GM12878 (cell line): ENCODE results near the gene GJA5. TPM values are rescaled to one million over a fixed set of nuclear protein-coding genes. Genes with fewer than 3 reads are reported as not detected.

ENCODE experiments used
- ATAC-seq: fragments of 200-7000 bp; cut with Tn5 transposase; 3 replicates; pipeline ENCODE4 v1.9.1; 2020; ENCODE audit warnings: mild to moderate bottlenecking, moderate library complexity
- BruUV-seq: library from RNA; stranded (reverse); fragments of 400-500 nt; replicated peaks from 2 replicates; lab custom pipeline; 2021; lab: Mats Ljungman, UMichigan
- CTCF ChIA-PET: fragments of 300-600 bp; sonication (Branson Sonifier 250); formaldehyde crosslinking; extraction: SDS; loops from one replicate; lab custom pipeline; 2021; ENCODE audit warnings: inconsistent platforms; lab: Yijun Ruan, JAX
- POLR2A ChIA-PET: fragments of 350-600 bp; formaldehyde crosslinking; extraction: SDS; loops from one replicate; lab custom pipeline; 2021; ENCODE audit warnings: inconsistent platforms; lab: Charles Lee
- RAD21 ChIA-PET: fragments of 300-600 bp; sonication (Branson Sonifier 250); formaldehyde crosslinking; loops from one replicate; lab custom pipeline; 2023; ENCODE audit warnings: antibody characterized with exemption; ENCODE audit not compliant: unreplicated experiment; lab: Charles Lee
- SMC1A ChIA-PET: fragments of 300-600 bp; sonication (Branson Sonifier 250); formaldehyde crosslinking; loops from one replicate; lab custom pipeline; 2023; ENCODE audit not compliant: unreplicated experiment, uncharacterized antibody; lab: Charles Lee
- DNase-seq: peaks from one replicate; pipeline ENCODE4 v3.0.0-alpha.2; 2011; ENCODE audit warnings: low read depth, low spot score
- FAIRE-seq: peaks from 3 replicates; lab custom pipeline; 2011; peaks lifted over from hg19 to GRCh38; lab: Jason Lieb, UNC
- H2AFZ ChIP-seq: 2 replicates; pipeline ENCODE4 v1.6.0; 2011; ENCODE audit warnings: low read depth, low read length, control low read depth; ENCODE audit not compliant: control insufficient read depth
- H3K27ac ChIP-seq: 2 replicates; pipeline ENCODE4 v1.5.1; 2011; ENCODE audit warnings: control low read depth; ENCODE audit not compliant: control insufficient read depth, insufficient read depth
- H3K27me3 ChIP-seq, 2 experiments: replicated peaks in 1 of 2; 2 replicates each; pipeline versions ENCODE4 v1.6.0 to v1.6.1; 2011; ENCODE audit warnings: low read length in 1 of 2; ENCODE audit not compliant: control insufficient read depth in 2 of 2, insufficient read depth in 2 of 2
- H3K36me3 ChIP-seq, 2 experiments: 2 replicates each; pipeline ENCODE4 v1.5.1; 2011; ENCODE audit warnings: low read length in 1 of 2; ENCODE audit not compliant: control insufficient read depth in 2 of 2, insufficient read depth in 2 of 2
- H3K4me1 ChIP-seq: 2 replicates; pipeline ENCODE4 v1.6.1; 2011; ENCODE audit warnings: mild to moderate bottlenecking, low read length, moderate library complexity, mixed read lengths; ENCODE audit not compliant: control insufficient read depth, insufficient read depth
- H3K4me2 ChIP-seq: 2 replicates; pipeline ENCODE4 v1.6.0; 2011; ENCODE audit warnings: control low read depth; ENCODE audit not compliant: control insufficient read depth, insufficient read depth
- H3K4me3 ChIP-seq: fragments of 200-600 bp; sonication (generic); 2 replicates; pipeline ENCODE4 v1.5.1; 2016
- H3K79me2 ChIP-seq: 2 replicates; pipeline ENCODE4 v1.6.0; 2011; ENCODE audit warnings: low read length; ENCODE audit not compliant: control insufficient read depth, insufficient read depth
- H3K9ac ChIP-seq: 2 replicates; pipeline ENCODE4 v1.8.0; 2011; ENCODE audit warnings: low read length, control low read depth, mixed read lengths; ENCODE audit not compliant: control insufficient read depth, insufficient read depth
- H3K9me3 ChIP-seq: replicated peaks from 3 replicates; pipeline ENCODE4 v1.5.1; 2011; ENCODE audit warnings: mild to moderate bottlenecking, low read length; ENCODE audit not compliant: control insufficient read depth, insufficient read depth
- H4K20me1 ChIP-seq: 2 replicates; pipeline ENCODE4 v1.6.0; 2011; ENCODE audit not compliant: control insufficient read depth, insufficient read depth
- ZBTB40 ChIP-seq: fragments of 450-650 bp; IDR thresholded peaks from 2 replicates; pipeline ENCODE4 v1.6.1; 2016; ENCODE audit warnings: mild to moderate bottlenecking, moderate library complexity, borderline replicate concordance
- WGBS: methylation state at CpG from one replicate; pipeline ENCODE4 v1.1.6; 2016; ENCODE audit warnings: low lambda C conversion rate; ENCODE audit not compliant: insufficient replicate concordance, insufficient coverage; ENCODE audit errors: missing lambda C conversion rate; 5-methylcytosine and 5-hydroxymethylcytosine counted together
- in situ Hi-C: fragments of 300-500 bp; cut with MboI; formaldehyde crosslinking; loops from 9 replicates; pipeline ENCODE4 v1.14.3; 2018; ENCODE audit warnings: mixed read lengths
- intact Hi-C: fragments of 100-400 bp; cut with micrococcal nuclease; formaldehyde crosslinking; loops from one replicate; pipeline ENCODE4 v1.14.2; 2022; ENCODE audit not compliant: unreplicated experiment
- polyA plus RNA-seq, 11 experiments: library from polyadenylated mRNA; depleted of rRNA in 4 of 11; unstranded in 6 of 11; stranded (reverse) in 5 of 11; fragments of >200 nt; fragmentation: Nextera tagmentation in 4 of 11; fragmentation: Illumina TruSeq in 1 of 11; extraction: Ambion mirVana in 4 of 11; extraction: Trizol in 1 of 11; gene quantifications; 1 replicate in 1 of 11; 2 replicates in 10 of 11; pipeline versions ENCODE4 v1.2.1 to v1.2.3, GENCODE V29; 2011 to 2016; ENCODE audit warnings: inconsistent platforms in 2 of 11, missing spikeins in 2 of 11, low read depth in 1 of 11
- total RNA-seq, 4 experiments: library from RNA; depleted of rRNA in 3 of 4; stranded (reverse); fragments of >200 nt in 3 of 4; fragmentation: Illumina TruSeq in 1 of 4; extraction: Trizol in 1 of 4; gene quantifications; 2 replicates each; pipeline versions ENCODE4 v1.2.1 to v1.2.3, GENCODE V29; 2013 to 2021
- TF ChIP-seq, protein P1 (sequence below): fragments of 450-650 bp; IDR thresholded peaks from 2 replicates; pipeline ENCODE4 v1.6.1; 2017; ENCODE audit warnings: mild to moderate bottlenecking, moderate library complexity

Gene GJA5
- total and polyA plus RNA-seq, 10 of the 15 experiments (the other 5 are each of a cell fraction or from before 2014, with no cell fraction given), result not detected

DNA sequence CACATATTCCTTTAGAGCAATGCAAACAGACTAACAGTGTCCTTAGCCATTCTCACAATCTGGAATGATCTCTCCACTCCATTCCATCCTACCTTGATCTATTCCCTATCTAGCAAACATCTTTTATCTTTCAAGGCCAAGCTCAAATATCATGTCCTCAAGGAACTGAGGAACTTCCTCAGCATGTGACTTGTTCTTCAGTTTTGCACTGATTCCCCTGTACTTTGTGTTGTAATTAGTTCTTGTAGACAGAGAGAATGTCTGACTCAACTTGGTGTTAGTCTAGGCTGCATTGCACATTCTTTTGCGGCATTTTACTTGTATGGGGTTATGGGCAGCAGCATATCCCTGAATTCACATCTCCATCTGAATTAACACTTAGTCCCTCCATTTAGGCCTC, 31.5 kb upstream of the GJA5 start (continued):
- TF ChIP-seq, protein P1, sequence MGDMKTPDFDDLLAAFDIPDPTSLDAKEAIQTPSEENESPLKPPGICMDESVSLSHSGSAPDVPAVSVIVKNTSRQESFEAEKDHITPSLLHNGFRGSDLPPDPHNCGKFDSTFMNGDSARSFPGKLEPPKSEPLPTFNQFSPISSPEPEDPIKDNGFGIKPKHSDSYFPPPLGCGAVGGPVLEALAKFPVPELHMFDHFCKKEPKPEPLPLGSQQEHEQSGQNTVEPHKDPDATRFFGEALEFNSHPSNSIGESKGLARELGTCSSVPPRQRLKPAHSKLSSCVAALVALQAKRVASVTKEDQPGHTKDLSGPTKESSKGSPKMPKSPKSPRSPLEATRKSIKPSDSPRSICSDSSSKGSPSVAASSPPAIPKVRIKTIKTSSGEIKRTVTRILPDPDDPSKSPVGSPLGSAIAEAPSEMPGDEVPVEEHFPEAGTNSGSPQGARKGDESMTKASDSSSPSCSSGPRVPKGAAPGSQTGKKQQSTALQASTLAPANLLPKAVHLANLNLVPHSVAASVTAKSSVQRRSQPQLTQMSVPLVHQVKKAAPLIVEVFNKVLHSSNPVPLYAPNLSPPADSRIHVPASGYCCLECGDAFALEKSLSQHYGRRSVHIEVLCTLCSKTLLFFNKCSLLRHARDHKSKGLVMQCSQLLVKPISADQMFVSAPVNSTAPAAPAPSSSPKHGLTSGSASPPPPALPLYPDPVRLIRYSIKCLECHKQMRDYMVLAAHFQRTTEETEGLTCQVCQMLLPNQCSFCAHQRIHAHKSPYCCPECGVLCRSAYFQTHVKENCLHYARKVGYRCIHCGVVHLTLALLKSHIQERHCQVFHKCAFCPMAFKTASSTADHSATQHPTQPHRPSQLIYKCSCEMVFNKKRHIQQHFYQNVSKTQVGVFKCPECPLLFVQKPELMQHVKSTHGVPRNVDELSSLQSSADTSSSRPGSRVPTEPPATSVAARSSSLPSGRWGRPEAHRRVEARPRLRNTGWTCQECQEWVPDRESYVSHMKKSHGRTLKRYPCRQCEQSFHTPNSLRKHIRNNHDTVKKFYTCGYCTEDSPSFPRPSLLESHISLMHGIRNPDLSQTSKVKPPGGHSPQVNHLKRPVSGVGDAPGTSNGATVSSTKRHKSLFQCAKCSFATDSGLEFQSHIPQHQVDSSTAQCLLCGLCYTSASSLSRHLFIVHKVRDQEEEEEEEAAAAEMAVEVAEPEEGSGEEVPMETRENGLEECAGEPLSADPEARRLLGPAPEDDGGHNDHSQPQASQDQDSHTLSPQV, result no peak

DNA sequence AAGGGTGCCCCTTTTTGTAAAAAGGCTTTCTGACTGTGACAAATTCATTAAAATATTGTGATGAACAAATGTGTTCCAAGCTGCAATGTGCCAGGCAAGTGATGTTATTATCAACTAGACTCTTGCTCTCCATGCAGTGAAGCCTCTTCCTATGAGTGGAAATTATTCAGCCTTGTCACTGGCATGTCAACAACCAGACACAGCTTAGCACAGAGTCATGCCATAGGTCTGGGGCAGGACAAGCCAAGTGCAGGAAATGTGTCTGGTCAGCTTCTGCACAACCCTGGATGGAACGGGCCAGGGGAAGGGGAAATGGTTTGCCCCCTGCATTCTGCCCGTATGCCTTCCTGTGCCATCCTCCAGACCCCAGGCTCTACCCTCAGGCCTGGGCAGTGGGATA, 27.4 kb upstream of the GJA5 start:
- no peak for ATAC-seq
- in situ Hi-C loops (no loop called here), intact Hi-C loops (no loop called here)
- 47% methylated on average over 2 of the region's 2 CpGs for WGBS
- no TSS peak for BruUV-seq
- Histone ChIP-seq H3K27me3 (peaks cover 0 to 2% of the 10 kb centered on the region in 2 experiments; a peak in 1 of 4 replicates), H3K27ac (no peak overlapping the region), H3K9me3 (no peaks in the 10 kb centered on the region), H4K20me1 (no peaks in the 10 kb centered on the region), H3K79me2 (no peaks in the 10 kb centered on the region), H3K9ac (no peak overlapping the region), H3K36me3 (no peaks in the 10 kb centered on the region), H2AFZ (no peak overlapping the region), H3K4me1 (no peaks in the 10 kb centered on the region), H3K4me2 (no peak overlapping the region), H3K4me3 (no peak overlapping the region)
- SMC1A ChIA-PET, result no interaction called here
- CTCF ChIA-PET, result no interaction called here
- TF ChIP-seq ZBTB40, result no peak
- no peak for DNase-seq
- POLR2A ChIA-PET, result no interaction called here
- RAD21 ChIA-PET, result no interaction called here
- no peak for FAIRE-seq
